Cerebellar cortex (tissue), 1 donor: ENCODE results near the gene FGD5.
"Not testable (repeated sequence)": the region's sequence is repeated elsewhere in the genome, so short reads cannot be mapped to it uniquely, and the experiment has no call there.

ENCODE experiments used
- DNase-seq: peaks from one replicate; pipeline ENCODE4 v3.0.0-alpha.2; 2015; ENCODE audit warnings: low spot score

Gene FGD5

GRCh38 chr3:14805961-14806537 lies 12.7 kb upstream of the FGD5 start:
- DNase-seq, result no peak

- DNase-seq, result no peak
Observed at GRCh38 chr3:14806641-14807263, 12.0 kb upstream of the FGD5 start.

- no peak for DNase-seq
Observed at GRCh38 chr3:14808025-14808424, 10.7 kb upstream of the FGD5 start.

GRCh38 chr3:14808502-14809266 lies 10.1 kb upstream of the FGD5 start:
- no peak for DNase-seq

- DNase-seq, result not testable (repeated sequence)
Observed at GRCh38 chr3:14809611-14810010, 9.2 kb upstream of the FGD5 start.

GRCh38 chr3:14810070-14810791 lies 8.5 kb upstream of the FGD5 start:
- no peak for DNase-seq

GRCh38 chr3:14810801-14811661 lies 7.7 kb upstream of the FGD5 start:
- no peak for DNase-seq

- DNase-seq, result no peak
Observed at GRCh38 chr3:14811684-14812083, 7.1 kb upstream of the FGD5 start.

GRCh38 chr3:14812196-14812790 lies 6.5 kb upstream of the FGD5 start:
- DNase-seq, result no peak

GRCh38 chr3:14814411-14814871 lies 4.3 kb upstream of the FGD5 start:
- DNase-seq, result no peak

- DNase-seq, result no peak
Observed at GRCh38 chr3:14816359-14816758, 2.4 kb upstream of the FGD5 start.

- DNase-seq, result no peak
Observed at GRCh38 chr3:14819671-14820070, 909 bp downstream of the FGD5 start.

GRCh38 chr3:14820156-14820555 lies 1.4 kb downstream of the FGD5 start:
- no peak for DNase-seq

- no peak for DNase-seq
Observed at GRCh38 chr3:14821151-14821550, 2.4 kb downstream of the FGD5 start.

- DNase-seq, result no peak
Observed at GRCh38 chr3:14822134-14822533, 3.4 kb downstream of the FGD5 start.

- no peak for DNase-seq
Observed at GRCh38 chr3:14822670-14823390, 4.1 kb downstream of the FGD5 start.

GRCh38 chr3:14823393-14823792 lies 4.6 kb downstream of the FGD5 start:
- no peak for DNase-seq

- DNase-seq, result no peak
Observed at GRCh38 chr3:14823910-14824629, 5.3 kb downstream of the FGD5 start.

- DNase-seq, result no peak
Observed at GRCh38 chr3:14824646-14825045, 5.9 kb downstream of the FGD5 start.

- no peak for DNase-seq
Observed at GRCh38 chr3:14826069-14826468, 7.3 kb downstream of the FGD5 start.
